GM18499 (cell line): ENCODE results near the gene PRPF6.

ENCODE experiments used
- ATAC-seq: cut with Tn5 transposase; IDR thresholded peaks from one replicate; pipeline ENCODE4 v1.9.1; 2021; ENCODE audit warnings: moderate number of reproducible peaks; ENCODE audit not compliant: insufficient read depth, unreplicated experiment

PRPF6 gene

GRCh38 chr20:64044484-64045247, 63.7 kb downstream of the PRPF6 start:
- ATAC-seq, result no peak

GRCh38 chr20:64045346-64046011, 64.5 kb downstream of the PRPF6 start:
- ATAC-seq, result no peak

- no peak for ATAC-seq
Observed at GRCh38 chr20:64047046-64047389, 66.1 kb downstream of the PRPF6 start.

GRCh38 chr20:64047968-64048401, 67.1 kb downstream of the PRPF6 start:
- ATAC-seq, result no peak

- ATAC-seq, result no peak
Observed at GRCh38 chr20:64048402-64049044, 67.6 kb downstream of the PRPF6 start.

GRCh38 chr20:64049060-64049877, 68.3 kb downstream of the PRPF6 start, which contains the start of gene SOX18:
Gene SOX18 (minus strand): TSS chr20:64049639. CDS start chr20:64049516, 123 bp downstream.
- ATAC-seq, result no peak

GRCh38 chr20:64049878-64050260, 68.9 kb downstream of the PRPF6 start:
- no peak for ATAC-seq

- ATAC-seq, result no peak
Observed at GRCh38 chr20:64050261-64051032, 69.5 kb downstream of the PRPF6 start.

GRCh38 chr20:64051033-64051452, 70.1 kb downstream of the PRPF6 start:
- no peak for ATAC-seq

- ATAC-seq, result no peak
Observed at GRCh38 chr20:64051561-64052325, 70.8 kb downstream of the PRPF6 start.

GRCh38 chr20:64052326-64052722, 71.4 kb downstream of the PRPF6 start:
- no peak for ATAC-seq

GRCh38 chr20:64052987-64053840, 72.3 kb downstream of the PRPF6 start:
- ATAC-seq, result no peak

GRCh38 chr20:64053841-64054661, 73.1 kb downstream of the PRPF6 start:
- ATAC-seq, result no peak

- no peak for ATAC-seq
Observed at GRCh38 chr20:64055396-64055892, 74.5 kb downstream of the PRPF6 start.

- ATAC-seq, result no peak
Observed at GRCh38 chr20:64055893-64056638, 75.1 kb downstream of the PRPF6 start.

- no peak for ATAC-seq
Observed at GRCh38 chr20:64056639-64056888, 75.6 kb downstream of the PRPF6 start.
